Upper lobe of left lung (tissue), 6 donors: ENCODE data around the gene BABAM2. TPM values are rescaled to one million over a fixed set of nuclear protein-coding genes. Genes with fewer than 3 reads are reported as not detected.
A peak's percentile ranks its signal among the peaks of the same experiment; 100 is the strongest.

Source experiments
- ATAC-seq, 2 donors: fragments of 200-7000 bp; cut with Tn5 transposase; one replicate each; pipeline ENCODE4 v1.9.1; 2022; ENCODE audit warnings: mild to moderate bottlenecking in 2 of 2, moderate library complexity in 2 of 2; ENCODE audit not compliant: low FRiP score in 2 of 2
- DNase-seq, 2 donors: peaks; one replicate each; pipeline ENCODE4 v3.0.0-alpha.2; 2019 to 2020
- H3K27ac ChIP-seq, 4 donors: fragments of 200-600 bp; sonication (generic); one replicate each; pipeline ENCODE4 v1.5.1; 2016 to 2019
- H3K27me3 ChIP-seq, 4 donors: fragments of 200-600 bp; sonication (generic); one replicate each; pipeline ENCODE4 v1.5.1; 2017 to 2019
- H3K36me3 ChIP-seq, 4 donors: fragments of 200-600 bp; sonication (generic); one replicate each; pipeline ENCODE4 v1.5.1; 2016 to 2019
- H3K4me1 ChIP-seq, 4 donors: fragments of 200-600 bp; sonication (generic); one replicate each; pipeline ENCODE4 v1.5.1; 2018 to 2019
- H3K4me3 ChIP-seq, 4 donors: fragments of 200-600 bp; sonication (generic); one replicate each; pipeline ENCODE4 v1.5.1; 2017 to 2019; ENCODE audit warnings: mild to moderate bottlenecking in 2 of 4, moderate library complexity in 1 of 4
- H3K9me3 ChIP-seq, 4 donors: fragments of 200-600 bp; sonication (generic); one replicate each; pipeline ENCODE4 v1.5.1; 2018 to 2019
- CTCF ChIP-seq, 6 experiments: fragments of 450-650 bp in 4 of 6; fragments of 200-600 bp in 2 of 6; sonication (generic) in 2 of 6; IDR thresholded peaks; one replicate each; pipeline ENCODE4 v1.5.1; 2016 to 2019; ENCODE audit warnings: antibody characterized with exemption in 6 of 6
- EP300 ChIP-seq, 4 donors: sonication (generic); formaldehyde crosslinking; IDR thresholded peaks; one replicate each; pipeline ENCODE4 v1.5.1; 2017; ENCODE audit warnings: antibody characterized with exemption in 4 of 4, control low read depth in 2 of 4
- POLR2A ChIP-seq, 4 donors: fragments of 450-650 bp; IDR thresholded peaks; one replicate each; pipeline ENCODE4 v1.5.1; 2016 to 2017; ENCODE audit warnings: antibody characterized with exemption in 4 of 4, mild to moderate bottlenecking in 2 of 4
- POLR2AphosphoS5 ChIP-seq, 2 donors: sonication (generic); formaldehyde crosslinking; IDR thresholded peaks; one replicate each; pipeline ENCODE4 v1.5.1; 2017; ENCODE audit warnings: antibody characterized with exemption in 2 of 2
- WGBS, 2 donors: methylation state at CpG; one replicate each; pipeline ENCODE4 v1.1.5; 2017 to 2018; 5-methylcytosine and 5-hydroxymethylcytosine counted together
- total RNA-seq, 6 donors: library from RNA; depleted of rRNA in 4 of 6; stranded (reverse); fragments of >200 nt in 4 of 6; gene quantifications; one replicate each; pipeline versions ENCODE4 v1.1.0 to v1.2.1, GENCODE V29; 2016 to 2021
- donor health status: DM: no; HTN: no; CAD: no; lungs with moderate emphysema.
- donor health status: DM: no; HTN: yes; CAD: no; lungs with severe emphysema.

BABAM2 gene
- total RNA-seq, 6 donors from 2014 or later, result 23.0 to 44.0 (median 38.2) TPM

DNA sequence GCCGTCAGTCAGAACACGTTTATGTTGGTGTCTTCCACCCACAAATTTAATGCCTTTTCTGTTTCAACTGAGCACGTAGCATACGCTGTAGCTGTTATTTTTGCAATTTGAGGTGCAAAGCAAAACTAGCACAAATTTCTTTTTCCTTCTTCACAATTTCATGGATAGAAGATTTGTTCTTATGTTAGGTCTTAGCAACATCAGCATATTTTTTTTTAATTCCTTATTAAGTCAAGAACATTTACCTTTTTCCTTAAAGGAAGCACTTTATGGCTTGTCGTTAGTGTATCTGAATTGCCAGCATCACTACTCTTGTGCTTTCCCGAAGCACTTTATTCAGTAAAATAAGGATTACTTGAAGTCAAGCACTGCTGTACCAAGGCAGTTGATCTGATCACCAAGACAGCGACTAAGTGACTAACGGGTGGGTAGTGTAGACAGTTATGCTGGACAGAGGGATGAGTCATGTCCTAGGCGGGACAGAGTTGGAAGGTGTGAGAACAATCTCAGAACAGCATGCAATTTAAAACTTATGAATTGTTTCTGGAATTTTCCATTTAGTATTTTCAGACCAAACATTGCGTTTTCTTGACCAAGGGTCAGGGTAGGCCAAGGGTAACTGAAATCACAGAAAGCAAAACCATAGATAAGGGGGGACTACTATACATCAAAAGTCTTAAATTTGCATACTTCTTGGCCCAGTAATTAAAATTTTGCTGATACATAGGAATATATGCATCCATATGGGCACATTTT lies 13.3 kb downstream of the BABAM2 start:
- Histone ChIP-seq H3K9me3 (no peaks in the 10 kb centered on the region), H3K27ac (no peak overlapping the region), H3K4me3 (no peak overlapping the region), H3K36me3 (peaks cover 0 to 9% (median 0%) of the 10 kb centered on the region in 4 donors), H3K4me1 (peaks cover 0 to 4% (median 2%) of the 10 kb centered on the region in 4 donors), H3K27me3 (no peaks in the 10 kb centered on the region)
- ATAC-seq (peak in 1 of 2 donors; percentile 81), DNase-seq (no peak)
- TF ChIP-seq EP300 (IDR thresholded peaks at IDR 0.05) (no peak), CTCF (IDR thresholded peaks at IDR 0.05) (no peak), POLR2AphosphoS5 (IDR thresholded peaks at IDR 0.05) (no peak), POLR2A (IDR thresholded peaks at IDR 0.05) (no peak)
- WGBS, 2 donors, result 92 to 96% methylated on average over 10 of the region's 10 CpGs

GRCh38 chr2:27904405-27904665 lies 13.8 kb downstream of the BABAM2 start:
- Histone ChIP-seq H3K4me1 (peaks cover 0 to 4% (median 2%) of the 10 kb centered on the region in 4 donors), H3K9me3 (no peaks in the 10 kb centered on the region), H3K4me3 (no peak overlapping the region), H3K27ac (no peak overlapping the region), H3K36me3 (peaks cover 0 to 5% (median 0%) of the 10 kb centered on the region in 4 donors), H3K27me3 (no peaks in the 10 kb centered on the region)
- DNase-seq, result no peak
- ATAC-seq, result no peak
- WGBS, 2 donors, result 56 to 100% methylated on average over 1 of the region's 1 CpG
- TF ChIP-seq CTCF (IDR thresholded peaks at IDR 0.05), result no peak
- TF ChIP-seq POLR2A (IDR thresholded peaks at IDR 0.05), result no peak
- TF ChIP-seq POLR2AphosphoS5 (IDR thresholded peaks at IDR 0.05), result no peak
- no peak for TF ChIP-seq EP300 (IDR thresholded peaks at IDR 0.05)

DNA sequence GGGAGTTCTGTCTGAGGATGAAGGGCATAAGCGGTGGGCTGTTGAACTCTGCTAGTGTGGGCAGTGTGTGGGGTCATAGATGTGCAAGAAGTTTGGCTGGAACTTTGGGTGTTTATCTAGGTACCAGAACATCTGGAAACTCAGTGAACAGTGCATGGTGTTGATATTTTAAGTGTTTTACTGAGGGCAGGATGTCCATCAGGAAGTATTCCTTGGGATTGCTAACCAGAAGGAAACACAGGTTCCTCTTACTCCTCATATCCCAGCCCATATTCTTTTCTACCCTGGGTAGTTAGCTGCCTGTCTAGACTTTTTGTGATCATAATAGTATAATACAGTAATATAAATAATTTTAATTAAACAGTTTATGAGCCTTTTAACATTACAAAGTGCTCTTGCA lies 15.5 kb downstream of the BABAM2 start:
- H3K27me3 ChIP-seq, result no peaks in the 10 kb centered on the region
- no peak overlapping the region for H3K27ac ChIP-seq
- no peak for DNase-seq
- no peak for ATAC-seq
- H3K4me1 ChIP-seq, result peaks cover 0 to 4% (median 2%) of the 10 kb centered on the region in 4 donors
- H3K9me3 ChIP-seq, result no peaks in the 10 kb centered on the region
- no peak overlapping the region for H3K4me3 ChIP-seq
- TF ChIP-seq POLR2A (IDR thresholded peaks at IDR 0.05) (no peak), EP300 (IDR thresholded peaks at IDR 0.05) (no peak), CTCF (IDR thresholded peaks at IDR 0.05) (no peak), POLR2AphosphoS5 (IDR thresholded peaks at IDR 0.05) (no peak)
- no peaks in the 10 kb centered on the region for H3K36me3 ChIP-seq
- WGBS, 2 donors, result 85 to 92% methylated on average over 1 of the region's 1 CpG

DNA sequence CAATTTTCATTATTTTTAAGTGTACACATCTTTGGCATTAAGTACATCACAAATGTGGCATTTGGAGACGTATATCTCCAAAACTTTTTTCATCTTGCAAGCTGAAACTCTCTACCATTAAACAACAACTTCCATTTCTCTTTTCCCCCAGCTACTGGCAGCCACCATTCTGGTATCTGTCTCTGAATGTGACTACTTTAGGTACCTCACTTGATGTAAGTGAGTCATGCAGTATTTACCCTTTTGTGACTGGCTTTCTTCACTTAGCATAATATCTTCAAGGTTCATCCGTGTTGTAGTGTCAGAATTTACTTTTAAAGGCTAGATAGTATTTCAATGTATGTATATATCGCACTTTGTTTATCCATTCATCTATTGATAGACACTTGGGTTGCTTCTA lies 17.0 kb downstream of the BABAM2 start:
- WGBS, 2 donors, result 61% methylated on average over 3 of the region's 3 CpGs
- Histone ChIP-seq H3K27me3 (no peaks in the 10 kb centered on the region), H3K4me3 (no peak overlapping the region), H3K36me3 (no peaks in the 10 kb centered on the region), H3K9me3 (no peaks in the 10 kb centered on the region), H3K27ac (no peak overlapping the region), H3K4me1 (peaks cover 0 to 4% (median 2%) of the 10 kb centered on the region in 4 donors)
- TF ChIP-seq EP300 (IDR thresholded peaks at IDR 0.05), result no peak
- TF ChIP-seq POLR2A (IDR thresholded peaks at IDR 0.05), result no peak
- no peak for TF ChIP-seq POLR2AphosphoS5 (IDR thresholded peaks at IDR 0.05)
- no peak for TF ChIP-seq CTCF (IDR thresholded peaks at IDR 0.05)
- no peak for ATAC-seq
- DNase-seq, result no peak

- no peak for TF ChIP-seq CTCF (IDR thresholded peaks at IDR 0.05)
- no peak for TF ChIP-seq POLR2A (IDR thresholded peaks at IDR 0.05)
- no peak for TF ChIP-seq EP300 (IDR thresholded peaks at IDR 0.05)
- TF ChIP-seq POLR2AphosphoS5 (IDR thresholded peaks at IDR 0.05), result no peak
- Histone ChIP-seq H3K4me3 (no peak overlapping the region), H3K27me3 (no peaks in the 10 kb centered on the region), H3K9me3 (no peaks in the 10 kb centered on the region), H3K4me1 (peaks cover 0 to 11% (median 7%) of the 10 kb centered on the region in 4 donors), H3K27ac (no peak overlapping the region), H3K36me3 (no peaks in the 10 kb centered on the region)
- 72 to 75% methylated on average over 2 of the region's 2 CpGs for WGBS, 2 donors
- ATAC-seq (no peak), DNase-seq (no peak)
Observed at GRCh38 chr2:27909901-27910300, 19.4 kb downstream of the BABAM2 start.
